Activated T-cell treated with anti-CD3 and anti-CD28 coated beads, Interleukin-2, amount 50 U/mL, for 1 hour (primary cell): ENCODE measurements around the gene NFE2L3.
"Not testable (repeated sequence)": the region's sequence is repeated elsewhere in the genome, so short reads cannot be mapped to it uniquely, and the experiment has no call there.

Source experiments
- DNase-seq: peaks from one replicate; pipeline ENCODE4 v3.0.0-alpha.2; 2020

The NFE2L3 gene

GRCh38 chr7:26169271-26169670 is 17.3 kb downstream of the NFE2L3 start:
- DNase-seq, result no peak

GRCh38 chr7:26170663-26171062 is 18.7 kb downstream of the NFE2L3 start:
- no peak for DNase-seq

GRCh38 chr7:26171601-26172000 is 19.6 kb downstream of the NFE2L3 start:
- DNase-seq, result no peak

DNA sequence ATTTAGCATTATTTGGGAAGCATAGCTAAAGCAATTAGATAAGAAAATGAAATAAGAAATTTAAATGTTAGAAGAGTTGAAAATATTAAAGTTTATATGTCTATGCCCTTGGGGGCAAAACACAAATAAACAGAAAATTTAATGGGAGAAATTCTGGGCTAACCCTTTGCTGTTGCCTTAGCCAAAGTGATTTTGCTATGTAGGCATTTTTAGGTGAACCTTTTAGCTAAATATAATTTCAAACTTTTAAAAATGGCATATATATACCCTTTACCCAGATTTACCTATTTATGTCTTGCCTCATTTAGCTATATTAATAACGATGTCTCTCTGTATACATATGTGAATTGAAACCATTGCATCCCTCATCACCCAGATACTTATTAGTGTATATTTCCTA is 20.1 kb downstream of the NFE2L3 start:
- no peak for DNase-seq

DNA sequence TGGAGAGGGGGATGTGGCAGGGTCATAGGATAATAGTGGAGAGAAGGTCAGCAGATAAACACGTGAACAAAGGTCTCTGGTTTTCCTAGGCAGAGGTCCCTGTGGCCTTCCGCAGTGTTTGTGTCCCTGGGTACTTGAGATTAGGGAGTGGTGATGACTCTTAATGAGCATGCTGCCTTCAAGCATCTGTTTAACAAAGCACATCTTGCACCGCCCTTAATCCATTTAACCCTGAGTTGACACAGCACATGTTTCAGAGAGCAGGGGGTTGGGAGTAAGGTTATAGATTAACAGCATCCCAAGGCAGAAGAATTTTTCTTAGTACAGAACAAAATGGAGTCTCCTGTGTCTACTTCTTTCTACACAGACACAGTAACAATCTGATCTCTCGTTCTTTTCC is 23.9 kb downstream of the NFE2L3 start:
- not testable (repeated sequence) for DNase-seq

- DNase-seq, result not testable (repeated sequence)
These were observed 24.7 kb downstream of the NFE2L3 start for GRCh38 chr7:26176696-26177095.

- not testable (repeated sequence) for DNase-seq
These were observed 25.3 kb downstream of the NFE2L3 start for GRCh38 chr7:26177269-26177668.

DNA sequence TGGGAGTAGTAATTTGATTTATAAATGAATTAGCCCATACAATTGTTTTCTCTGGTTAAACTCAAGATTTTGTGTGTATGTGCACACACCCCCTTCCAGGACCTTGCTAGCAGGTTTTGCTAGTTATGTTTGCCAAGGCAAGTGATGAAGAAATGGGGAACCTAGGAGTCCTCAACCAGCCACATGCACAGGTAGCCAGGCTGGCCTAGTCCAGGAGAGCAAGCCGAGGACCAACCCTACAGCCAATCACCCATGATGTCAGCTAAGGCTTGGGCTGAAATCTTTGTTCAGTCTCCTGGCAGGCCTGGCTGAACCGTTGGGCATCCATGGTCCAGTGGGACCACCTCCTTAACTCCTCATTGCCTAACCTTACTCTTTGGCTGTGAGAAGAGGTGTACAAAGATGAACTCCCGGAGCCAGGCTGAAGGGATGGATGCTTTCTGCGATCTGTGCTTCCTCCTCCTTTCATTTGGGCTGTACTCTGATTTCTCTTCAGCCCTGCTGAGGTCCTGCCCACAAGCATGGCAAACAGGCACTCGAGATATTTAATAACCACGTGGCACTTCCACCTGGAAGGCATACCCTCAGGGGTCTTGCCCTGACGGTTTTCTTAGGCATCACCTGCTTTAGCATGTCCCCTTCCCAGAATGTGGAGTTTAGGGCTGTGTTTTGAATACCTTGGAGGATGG is 26.4 kb downstream of the NFE2L3 start:
- DNase-seq, result no peak

GRCh38 chr7:26179422-26179821 is 27.4 kb downstream of the NFE2L3 start:
- DNase-seq, result no peak

DNA sequence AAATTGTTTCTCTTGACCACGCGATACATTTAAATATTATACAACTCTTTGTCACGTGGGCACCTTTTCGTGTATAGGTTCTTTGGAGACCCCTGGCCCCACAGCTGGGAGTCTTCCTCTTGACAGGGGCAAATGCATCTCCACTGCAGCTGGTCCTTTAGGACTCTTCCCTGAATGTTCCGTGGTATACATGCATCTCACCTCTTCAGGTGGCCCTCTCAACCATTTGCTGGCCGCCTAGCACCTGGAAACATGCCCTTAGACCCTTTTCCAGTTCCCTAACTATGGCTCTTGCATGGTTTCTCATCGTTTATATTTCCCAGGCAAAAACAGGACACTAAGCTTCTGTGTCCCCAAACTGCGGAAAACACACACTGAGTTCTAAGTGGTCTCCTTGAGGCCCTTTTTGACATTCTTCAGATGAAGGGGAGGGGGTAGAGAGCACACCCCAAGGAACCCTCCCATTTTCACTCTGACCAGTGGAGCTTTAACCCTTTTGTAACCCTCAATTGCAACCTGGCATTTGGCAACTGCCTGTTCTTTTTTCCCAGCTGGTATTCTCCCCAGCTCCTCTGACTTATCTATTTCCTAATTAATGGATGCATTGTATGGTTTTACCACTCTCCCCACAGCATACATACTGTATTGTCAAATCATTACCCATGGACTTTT is 28.0 kb downstream of the NFE2L3 start:
- no peak for DNase-seq

DNA sequence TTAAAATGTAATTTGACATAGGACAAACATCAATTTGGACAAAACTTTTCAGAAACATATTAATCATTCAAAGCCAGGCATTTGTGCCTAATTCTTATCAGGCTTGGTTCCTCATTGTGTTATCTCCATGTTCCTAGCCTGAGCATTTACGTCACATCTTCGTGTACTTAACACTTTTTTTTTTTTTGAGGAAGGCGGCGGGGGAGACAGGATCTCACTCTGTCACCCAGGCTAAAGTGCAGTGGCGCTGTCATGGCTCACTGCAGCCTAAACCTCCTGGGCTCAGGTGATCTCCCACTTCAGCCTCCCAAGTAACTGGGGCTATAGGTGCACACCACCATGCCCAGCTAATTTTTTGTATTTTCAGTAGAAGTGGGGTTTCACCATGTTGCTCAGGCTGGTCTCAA is 28.8 kb downstream of the NFE2L3 start:
- DNase-seq, result no peak

DNA sequence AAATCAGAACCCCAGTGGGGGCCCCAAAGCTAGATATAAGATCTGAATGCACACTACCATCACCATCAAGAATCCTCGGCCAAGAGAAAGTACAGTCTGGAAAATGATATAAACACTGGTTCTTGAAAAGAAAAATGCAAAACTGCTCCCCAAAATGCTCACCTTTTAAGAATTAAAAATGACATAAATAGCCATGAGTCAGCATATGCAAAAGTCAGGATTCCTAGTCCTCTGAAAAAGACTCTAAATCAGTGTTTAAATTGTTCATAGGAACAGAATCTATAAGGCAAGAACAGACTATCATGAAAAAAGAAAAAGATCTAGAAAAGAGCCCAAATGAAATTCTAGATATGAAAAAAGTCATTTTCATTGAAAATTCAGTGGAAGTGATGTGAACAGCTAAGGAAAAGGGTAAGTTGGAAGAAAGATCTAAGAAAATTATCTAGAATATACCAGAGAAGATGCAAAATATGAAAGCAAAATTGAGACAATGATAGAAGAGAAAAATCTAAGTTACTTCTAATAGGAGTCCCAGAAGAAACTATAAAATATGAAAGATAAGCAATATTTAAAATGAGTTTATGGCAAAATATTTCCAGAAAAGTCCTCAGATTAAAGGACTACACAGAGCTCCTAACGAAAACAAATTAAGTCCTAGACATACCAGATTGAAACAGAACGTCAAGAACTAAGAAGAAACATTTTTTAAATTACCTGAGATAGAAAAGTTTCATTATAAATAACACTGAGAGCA is 29.7 kb downstream of the NFE2L3 start:
- no peak for DNase-seq

DNA sequence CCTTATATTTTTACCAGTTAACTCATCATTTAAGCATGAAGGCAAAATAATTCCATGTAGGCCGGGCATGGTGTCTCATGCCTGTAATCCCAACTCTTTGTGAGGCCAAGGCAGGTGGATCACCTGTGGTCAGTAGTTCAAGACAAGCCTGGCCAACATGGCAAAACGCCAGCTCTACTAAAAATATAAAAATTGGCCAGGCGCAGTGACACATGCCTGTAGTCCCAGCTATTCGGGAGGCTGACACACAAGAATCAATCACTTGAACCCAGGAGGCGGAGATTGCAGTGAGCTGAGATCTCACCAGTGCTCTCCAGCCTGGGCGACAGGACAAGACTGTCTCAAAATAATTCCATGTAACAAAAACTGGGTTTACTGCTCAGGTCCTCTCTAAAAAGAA is 30.3 kb downstream of the NFE2L3 start:
- DNase-seq, result no peak

- DNase-seq, result no peak
These were observed 30.7 kb downstream of the NFE2L3 start for GRCh38 chr7:26182706-26183105.

GRCh38 chr7:26183545-26184280 is 31.7 kb downstream of the NFE2L3 start:
- no peak for DNase-seq

GRCh38 chr7:26184281-26185101 is 32.5 kb downstream of the NFE2L3 start:
- DNase-seq, result not testable (repeated sequence)

DNA sequence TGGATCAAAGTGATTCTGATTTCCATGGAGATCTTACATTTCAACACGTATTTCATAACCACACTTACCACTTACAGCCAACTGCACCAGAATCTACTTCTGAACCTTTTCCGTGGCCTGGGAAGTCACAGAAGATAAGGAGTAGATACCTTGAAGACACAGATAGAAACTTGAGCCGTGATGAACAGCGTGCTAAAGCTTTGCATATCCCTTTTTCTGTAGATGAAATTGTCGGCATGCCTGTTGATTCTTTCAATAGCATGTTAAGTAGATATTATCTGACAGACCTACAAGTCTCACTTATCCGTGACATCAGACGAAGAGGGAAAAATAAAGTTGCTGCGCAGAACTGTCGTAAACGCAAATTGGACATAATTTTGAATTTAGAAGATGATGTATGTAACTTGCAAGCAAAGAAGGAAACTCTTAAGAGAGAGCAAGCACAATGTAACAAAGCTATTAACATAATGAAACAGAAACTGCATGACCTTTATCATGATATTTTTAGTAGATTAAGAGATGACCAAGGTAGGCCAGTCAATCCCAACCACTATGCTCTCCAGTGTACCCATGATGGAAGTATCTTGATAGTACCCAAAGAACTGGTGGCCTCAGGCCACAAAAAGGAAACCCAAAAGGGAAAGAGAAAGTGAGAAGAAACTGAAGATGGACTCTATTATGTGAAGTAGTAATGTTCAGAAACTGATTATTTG is 33.3 kb downstream of the NFE2L3 start:
- DNase-seq, result no peak

DNA sequence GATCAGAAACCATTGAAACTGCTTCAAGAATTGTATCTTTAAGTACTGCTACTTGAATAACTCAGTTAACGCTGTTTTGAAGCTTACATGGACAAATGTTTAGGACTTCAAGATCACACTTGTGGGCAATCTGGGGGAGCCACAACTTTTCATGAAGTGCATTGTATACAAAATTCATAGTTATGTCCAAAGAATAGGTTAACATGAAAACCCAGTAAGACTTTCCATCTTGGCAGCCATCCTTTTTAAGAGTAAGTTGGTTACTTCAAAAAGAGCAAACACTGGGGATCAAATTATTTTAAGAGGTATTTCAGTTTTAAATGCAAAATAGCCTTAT is 33.8 kb downstream of the NFE2L3 start:
- DNase-seq, result no peak

- no peak for DNase-seq
These were observed 34.6 kb downstream of the NFE2L3 start for GRCh38 chr7:26186364-26187311.

DNA sequence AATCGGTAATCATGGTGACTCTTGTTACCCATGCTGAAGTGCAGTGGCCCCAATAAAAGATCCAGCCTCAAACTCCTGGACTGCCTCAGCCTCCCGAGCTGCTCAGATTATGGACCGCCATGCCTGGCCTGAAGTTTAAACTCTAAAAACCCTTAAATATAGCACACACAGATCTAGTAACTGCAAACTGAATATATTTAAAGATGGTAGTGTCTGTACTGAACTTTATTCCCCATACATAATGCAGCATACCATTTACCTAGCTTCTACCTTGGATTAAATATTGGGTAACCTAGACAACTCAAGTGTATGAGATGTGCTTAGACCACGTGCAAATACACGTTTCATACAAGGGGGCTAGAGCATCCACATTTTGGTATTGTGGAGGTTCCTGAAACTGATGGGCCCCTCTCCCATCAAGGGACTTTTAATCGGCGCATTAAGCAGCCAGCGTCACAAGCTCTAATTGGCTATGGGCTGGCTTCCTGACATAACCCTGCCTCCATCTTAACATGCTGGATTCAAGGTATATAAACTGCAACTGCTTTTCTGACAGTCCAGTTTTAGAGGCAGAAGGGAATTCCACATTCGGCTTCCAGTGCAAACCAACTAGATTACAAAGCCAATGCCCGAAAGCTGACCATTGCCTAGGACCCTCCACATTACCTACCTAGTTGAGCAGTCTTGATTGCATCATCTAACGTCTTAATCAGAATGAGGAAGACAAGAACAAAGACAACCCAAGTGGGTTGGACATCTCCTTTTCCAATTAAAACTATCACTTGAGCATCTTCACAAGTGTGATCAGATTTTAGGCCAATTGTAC is 35.6 kb downstream of the NFE2L3 start:
- no peak for DNase-seq
